Keratinocyte (primary cell): Measurements from ENCODE around the gene CRYAB.

Experiments
- CTCF ChIP-seq, 3 experiments: IDR thresholded peaks in 1 of 3; conservative IDR thresholded peaks in 1 of 3; optimal IDR thresholded peaks in 1 of 3; 2 replicates in 2 of 3; 3 replicates in 1 of 3; pipeline versions ENCODE3 to v1.5.1; 2011; ENCODE audit warnings: low read length in 3 of 3, mild to moderate bottlenecking in 3 of 3, moderate library complexity in 2 of 3, control low read depth in 1 of 3, inconsistent platforms in 1 of 3; ENCODE audit not compliant: insufficient read depth in 2 of 3; ENCODE audit errors: extremely low read depth in 1 of 3
- EZH2 ChIP-seq: IDR thresholded peaks from one replicate; pipeline ENCODE4 v1.6.1; 2012; ENCODE audit warnings: inconsistent platforms, mild to moderate bottlenecking, low read length, moderate library complexity

GRCh38 chr11:111937461-111937769 lies 25.8 kb upstream of the CRYAB start:
- TF ChIP-seq EZH2: no peak
- no peak for TF ChIP-seq CTCF (optimal IDR thresholded peaks at IDR 0.05 in 1 of 3, IDR thresholded peaks at IDR 0.05 in 1 of 3, conservative IDR thresholded peaks at IDR 0.05 in 1 of 3; ENCODE audit: extremely low read depth in 1 of 3, insufficient read depth in 2 of 3, low read length in 3 of 3)
